ENCODE data around the gene USP31. TPM values are rescaled to one million over a fixed set of nuclear protein-coding genes. Genes with fewer than 3 reads are reported as not detected.

The USP31 gene
- total and polyA plus RNA-seq, 2 of the 13 experiments (the other 11 are each of a cell fraction or from before 2014, with no cell fraction given), result 22.5 to 23.3 TPM

- TF ChIP-seq GRHL1 (CRISPR knock-in tag; conservative IDR thresholded peaks at IDR 0.05) (no peak), LBX2 (CRISPR knock-in tag; IDR thresholded peaks at IDR 0.05; ENCODE audit: borderline replicate concordance) (no peak), MAZ (IDR thresholded peaks at IDR 0.05; ENCODE audit: borderline replicate concordance, low read depth, low read length) (no peak), MAZ (CRISPR knock-in tag; IDR thresholded peaks at IDR 0.05; ENCODE audit: low read depth) (no peak), NR2C2 (CRISPR knock-in tag; IDR thresholded peaks at IDR 0.05; ENCODE audit: borderline replicate concordance) (no peak), ZBED4 (CRISPR knock-in tag; IDR thresholded peaks at IDR 0.05; ENCODE audit: borderline replicate concordance) (no peak), IRX3 (CRISPR knock-in tag; IDR thresholded peaks at IDR 0.05; ENCODE audit: borderline replicate concordance, low read depth) (no peak), MLLT10 (CRISPR knock-in tag; IDR thresholded peaks at IDR 0.05) (no peak), KDM6A (CRISPR knock-in tag; IDR thresholded peaks at IDR 0.05; ENCODE audit: low read depth) (no peak), ZBTB44 (CRISPR knock-in tag; IDR thresholded peaks at IDR 0.05) (no peak), KLF12 (CRISPR knock-in tag; IDR thresholded peaks at IDR 0.05; ENCODE audit: borderline replicate concordance) (no peak), ZNF597 (CRISPR knock-in tag; IDR thresholded peaks at IDR 0.05) (no peak), MBD4 (IDR thresholded peaks at IDR 0.05; ENCODE audit: borderline replicate concordance, low read length) (no peak), RELA (CRISPR knock-in tag; IDR thresholded peaks at IDR 0.05) (no peak), ZNF557 (CRISPR knock-in tag; IDR thresholded peaks at IDR 0.05) (no peak), ZNF335 (CRISPR knock-in tag; IDR thresholded peaks at IDR 0.05) (no peak), SALL1 (CRISPR knock-in tag; IDR thresholded peaks at IDR 0.05) (no peak; the same call in 1 of the 2 replicates)
Measured at GRCh38 chr16:23146877-23147601, 2.2 kb downstream of the USP31 start (continued).

Measured in HepG2 (cell line).